ENCODE measurements around the gene PPP1R1B. TPM values are rescaled to one million over a fixed set of nuclear protein-coding genes. Genes with fewer than 3 reads are reported as not detected.
A peak's percentile ranks its signal among the peaks of the same experiment; 100 is the strongest.

Gene PPP1R1B
- total and polyA plus RNA-seq, 2 of the 4 experiments (the other 2 are of a cell fraction), result not detected

- Histone ChIP-seq H3K79me1 (ENCODE audit: low read depth in 1 of 2, low read length in 2 of 2) (peaks cover 15 to 45% of the 10 kb centered on the region in 2 experiments), H3K4ac (ENCODE audit: low read depth, low read length) (no peak overlapping the region), H3K18ac (ENCODE audit: low read depth, low read length) (no peak overlapping the region), H2AK9ac (replicated peaks; ENCODE audit: low read depth, low read length, poor library complexity) (peak overlapping the region; percentile 5), H3K9ac (ENCODE audit: low read depth, low read length) (no peak overlapping the region), H3K9me3 (ENCODE audit: control insufficient read depth, insufficient read depth, low read length) (no peaks in the 10 kb centered on the region), H4K20me1 (ENCODE audit: insufficient read depth, low read length) (peaks cover 14% of the 10 kb centered on the region; the same call in 1 of the 2 replicates), H2BK120ac (ENCODE audit: low read depth, low read length) (no peak overlapping the region), H3K27me3 (ENCODE audit: control insufficient read depth, insufficient read depth, low read length) (peaks cover 21% of the 10 kb centered on the region), H4K5ac (ENCODE audit: low read depth, low read length) (no peak overlapping the region), H3K4me1 (ENCODE audit: control insufficient read depth, insufficient read depth, low read length) (peaks cover 24% of the 10 kb centered on the region), H2BK20ac (ENCODE audit: low read depth, low read length) (no peak overlapping the region), H2AFZ (replicated peaks; ENCODE audit: low read length, poor library complexity) (peak overlapping the region; percentile 2), H3K9me1 (ENCODE audit: insufficient read depth, low read length) (peaks cover 25% of the 10 kb centered on the region), H3K36me3 (ENCODE audit: control insufficient read depth, insufficient read depth, low read length) (no peaks in the 10 kb centered on the region), H2BK5ac (ENCODE audit: low read depth, low read length, poor library complexity, severe bottlenecking) (no peak overlapping the region), H2AK5ac (ENCODE audit: low read depth, low read length) (no peak overlapping the region), H3K27ac (ENCODE audit: insufficient read depth, low read length) (no peak overlapping the region), H2BK15ac (ENCODE audit: low read depth, low read length) (no peak overlapping the region), H3K23ac (ENCODE audit: low read depth, low read length) (no peak overlapping the region), H4K91ac (ENCODE audit: insufficient read depth, low read depth, low read length) (no peak overlapping the region), H3K14ac (replicated peaks; ENCODE audit: low read depth, low read length) (no peak overlapping the region), H3K56ac (ENCODE audit: extremely low read depth, insufficient read depth, low read length) (no peak overlapping the region), H3K4me2 (ENCODE audit: low read depth, low read length) (no peak overlapping the region), H3K4me3 (ENCODE audit: insufficient read depth, low read depth, low read length) (no peak overlapping the region), H4K8ac (ENCODE audit: low read depth in 2 of 2, low read length in 2 of 2) (peak overlapping the region; percentile 91 to 100; a peak in 2 of 4 replicates)
- TF ChIP-seq NFE2L2 (IDR thresholded peaks at IDR 0.05; ENCODE audit: low read depth, low read length) (no peak), RAD21 (IDR thresholded peaks at IDR 0.05; ENCODE audit: low read length) (no peak), SMC3 (IDR thresholded peaks at IDR 0.05; ENCODE audit: low read depth, low read length) (no peak), MAZ (IDR thresholded peaks at IDR 0.05; ENCODE audit: borderline replicate concordance, low read depth, low read length) (no peak), RCOR1 (IDR thresholded peaks at IDR 0.05; ENCODE audit: insufficient replicate concordance, low read length) (no peak), BHLHE40 (IDR thresholded peaks at IDR 0.05; ENCODE audit: low read depth, low read length) (no peak), MXI1 (IDR thresholded peaks at IDR 0.05; ENCODE audit: borderline replicate concordance, low read depth, low read length) (no peak), CHD1 (IDR thresholded peaks at IDR 0.05; ENCODE audit: low read depth, low read length) (no peak), RFX5 (IDR thresholded peaks at IDR 0.05; ENCODE audit: low read depth, low read length) (no peak), CEBPB (IDR thresholded peaks at IDR 0.05; ENCODE audit: low read depth, low read length) (no peak)
- TF ChIP-seq, protein P1, sequence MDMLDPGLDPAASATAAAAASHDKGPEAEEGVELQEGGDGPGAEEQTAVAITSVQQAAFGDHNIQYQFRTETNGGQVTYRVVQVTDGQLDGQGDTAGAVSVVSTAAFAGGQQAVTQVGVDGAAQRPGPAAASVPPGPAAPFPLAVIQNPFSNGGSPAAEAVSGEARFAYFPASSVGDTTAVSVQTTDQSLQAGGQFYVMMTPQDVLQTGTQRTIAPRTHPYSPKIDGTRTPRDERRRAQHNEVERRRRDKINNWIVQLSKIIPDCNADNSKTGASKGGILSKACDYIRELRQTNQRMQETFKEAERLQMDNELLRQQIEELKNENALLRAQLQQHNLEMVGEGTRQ (IDR thresholded peaks at IDR 0.05; ENCODE audit: low read depth, low read length), result no peak
- TF ChIP-seq, protein P2, sequence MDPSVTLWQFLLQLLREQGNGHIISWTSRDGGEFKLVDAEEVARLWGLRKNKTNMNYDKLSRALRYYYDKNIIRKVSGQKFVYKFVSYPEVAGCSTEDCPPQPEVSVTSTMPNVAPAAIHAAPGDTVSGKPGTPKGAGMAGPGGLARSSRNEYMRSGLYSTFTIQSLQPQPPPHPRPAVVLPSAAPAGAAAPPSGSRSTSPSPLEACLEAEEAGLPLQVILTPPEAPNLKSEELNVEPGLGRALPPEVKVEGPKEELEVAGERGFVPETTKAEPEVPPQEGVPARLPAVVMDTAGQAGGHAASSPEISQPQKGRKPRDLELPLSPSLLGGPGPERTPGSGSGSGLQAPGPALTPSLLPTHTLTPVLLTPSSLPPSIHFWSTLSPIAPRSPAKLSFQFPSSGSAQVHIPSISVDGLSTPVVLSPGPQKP (IDR thresholded peaks at IDR 0.05; ENCODE audit: borderline replicate concordance, low read depth, low read length), result no peak
- intact Hi-C loops (cut with micrococcal nuclease), result no loop called here
- DNase-seq (no peak), ATAC-seq (ENCODE audit: low read depth) (no peak)
- dilution Hi-C loops (cut with HindIII; ENCODE audit: low sequenced_read_pairs, unreplicated experiment), result no loop called here
- in situ Hi-C loops (cut with MboI; ENCODE audit: low sequenced_read_pairs), result no loop called here
- WGBS, 2 experiments (ENCODE audit: extremely low coverage in 2 of 2, insufficient read length in 1 of 2), result 35% methylated on average over 2 of the region's 8 CpGs; no CpG with 5 or more reads in 1 of the 2 experiments
- ChIA-PET CTCF (interaction anchor here (1.1 kb wide), 1 partner anchor 12 kb away, joined by 3 read pairs; no protein-coding TSS in a partner anchor), POLR2A (ENCODE audit: unreplicated experiment) (no interaction called here)
- no TSS peak for BruUV-seq (replicated peaks)
Observed at GRCh38 chr17:39635614-39636176, 8.9 kb downstream of the PPP1R1B start.
